Mesenchymal stem cell (in vitro differentiated cells and primary cell): ENCODE data around the gene WDR49.
"Not testable (repeated sequence)": the region's sequence is repeated elsewhere in the genome, so short reads cannot be mapped to it uniquely, and the experiment has no call there.

Experiments
- DNase-seq: peaks from one replicate; pipeline ENCODE4 v3.0.0-alpha.2; 2013
- H2AFZ ChIP-seq: one replicate; pipeline ENCODE4 v1.6.1; 2013; ENCODE audit warnings: low read depth, mild to moderate bottlenecking, control low read depth, inconsistent platforms, low read length, moderate library complexity
- H2AK5ac ChIP-seq: 2 replicates; pipeline ENCODE4 v1.6.1; 2013; ENCODE audit warnings: low read length, moderate library complexity, mild to moderate bottlenecking, inconsistent platforms; ENCODE audit not compliant: severe bottlenecking
- H2BK120ac ChIP-seq: one replicate; pipeline ENCODE4 v1.6.1; 2013; ENCODE audit warnings: low read depth, mild to moderate bottlenecking, inconsistent platforms, low read length, moderate library complexity
- H2BK12ac ChIP-seq, 2 experiments: one replicate each; pipeline ENCODE4 v1.6.1; 2013; ENCODE audit warnings: inconsistent platforms in 2 of 2, low read length in 2 of 2, mild to moderate bottlenecking in 2 of 2, moderate library complexity in 2 of 2, control low read depth in 1 of 2
- H2BK15ac ChIP-seq: one replicate; pipeline ENCODE4 v1.6.1; 2013; ENCODE audit warnings: mild to moderate bottlenecking, low read depth, inconsistent platforms; ENCODE audit not compliant: poor library complexity, severe bottlenecking
- H2BK5ac ChIP-seq: 2 replicates; pipeline ENCODE4 v1.6.1; 2013; ENCODE audit warnings: low read depth, mild to moderate bottlenecking, low read length, control low read depth, inconsistent platforms; ENCODE audit not compliant: poor library complexity, severe bottlenecking
- H3K14ac ChIP-seq, 2 experiments: one replicate each; pipeline ENCODE4 v1.6.1; 2013; ENCODE audit warnings: inconsistent platforms in 2 of 2, low read length in 2 of 2, control low read depth in 1 of 2, mild to moderate bottlenecking in 1 of 2, moderate library complexity in 1 of 2
- H3K18ac ChIP-seq, 2 experiments: one replicate each; pipeline ENCODE4 v1.6.1; 2013; ENCODE audit warnings: inconsistent platforms in 2 of 2, low read length in 2 of 2, control low read depth in 1 of 2, low read depth in 1 of 2, mild to moderate bottlenecking in 1 of 2
- H3K23ac ChIP-seq, 2 experiments: one replicate each; pipeline ENCODE4 v1.6.1; 2013; ENCODE audit warnings: inconsistent platforms in 2 of 2, low read length in 2 of 2, mild to moderate bottlenecking in 2 of 2, moderate library complexity in 2 of 2, control low read depth in 1 of 2
- H3K27ac ChIP-seq: 2 replicates; pipeline ENCODE4 v1.5.1; 2013; ENCODE audit warnings: mild to moderate bottlenecking, moderate library complexity, low read length, control low read depth, inconsistent platforms; ENCODE audit not compliant: poor library complexity, severe bottlenecking
- H3K27me3 ChIP-seq, 2 experiments: 2 replicates each; pipeline versions ENCODE4 v1.6.1 to v1.7.0; 2013; ENCODE audit warnings: low read length in 2 of 2, mild to moderate bottlenecking in 2 of 2, moderate library complexity in 2 of 2, control low read depth in 1 of 2, inconsistent platforms in 1 of 2; ENCODE audit not compliant: control insufficient read depth in 1 of 2, insufficient read depth in 1 of 2
- H3K36me3 ChIP-seq, 2 experiments: 2 replicates each; pipeline versions ENCODE4 v1.6.1 to v1.7.0; 2013; ENCODE audit warnings: low read length in 2 of 2, control low read depth in 1 of 2, inconsistent platforms in 1 of 2, low read depth in 1 of 2, mild to moderate bottlenecking in 1 of 2; ENCODE audit not compliant: insufficient read depth in 2 of 2, control insufficient read depth in 1 of 2
- H3K4ac ChIP-seq, 2 experiments: one replicate each; pipeline ENCODE4 v1.6.1; 2013; ENCODE audit warnings: inconsistent platforms in 2 of 2, low read length in 2 of 2, mild to moderate bottlenecking in 2 of 2, moderate library complexity in 2 of 2, control low read depth in 1 of 2, low read depth in 1 of 2
- H3K4me1 ChIP-seq: 2 replicates; pipeline ENCODE4 v1.6.1; 2013; ENCODE audit warnings: low read depth, low read length, control low read depth; ENCODE audit not compliant: control insufficient read depth, insufficient read depth
- H3K4me2 ChIP-seq: 2 replicates; pipeline ENCODE4 v1.6.1; 2013; ENCODE audit warnings: low read length, mild to moderate bottlenecking, inconsistent platforms; ENCODE audit not compliant: poor library complexity, severe bottlenecking
- H3K4me3 ChIP-seq, 2 experiments: 2 replicates each; pipeline versions ENCODE4 v1.5.1 to v1.7.0; 2013; ENCODE audit warnings: low read length in 2 of 2, mild to moderate bottlenecking in 2 of 2, control low read depth in 1 of 2, low read depth in 1 of 2; ENCODE audit not compliant: insufficient read depth in 1 of 2
- H3K79me1 ChIP-seq: replicated peaks from 2 replicates; pipeline ENCODE4 v1.6.1; 2013; ENCODE audit warnings: mild to moderate bottlenecking, control low read depth, low read length, inconsistent platforms; ENCODE audit not compliant: poor library complexity, severe bottlenecking
- H3K9ac ChIP-seq: 2 replicates; pipeline ENCODE4 v1.7.0; 2013; ENCODE audit warnings: mild to moderate bottlenecking, low read length, moderate library complexity
- H3K9me3 ChIP-seq: 2 replicates; pipeline ENCODE4 v1.7.0; 2013; ENCODE audit warnings: mild to moderate bottlenecking, low read length; ENCODE audit not compliant: control insufficient read depth
- H4K8ac ChIP-seq: one replicate; pipeline ENCODE4 v1.6.1; 2013; ENCODE audit warnings: inconsistent platforms, mild to moderate bottlenecking, low read length, moderate library complexity
- H4K91ac ChIP-seq: one replicate; pipeline ENCODE4 v1.6.1; 2013; ENCODE audit warnings: mild to moderate bottlenecking, low read length, inconsistent platforms
- WGBS: methylation state at CpG from one replicate; pipeline ENCODE4 v1.1.7; 2013; ENCODE audit warnings: mixed read lengths; 5-methylcytosine and 5-hydroxymethylcytosine counted together

The WDR49 gene

DNA sequence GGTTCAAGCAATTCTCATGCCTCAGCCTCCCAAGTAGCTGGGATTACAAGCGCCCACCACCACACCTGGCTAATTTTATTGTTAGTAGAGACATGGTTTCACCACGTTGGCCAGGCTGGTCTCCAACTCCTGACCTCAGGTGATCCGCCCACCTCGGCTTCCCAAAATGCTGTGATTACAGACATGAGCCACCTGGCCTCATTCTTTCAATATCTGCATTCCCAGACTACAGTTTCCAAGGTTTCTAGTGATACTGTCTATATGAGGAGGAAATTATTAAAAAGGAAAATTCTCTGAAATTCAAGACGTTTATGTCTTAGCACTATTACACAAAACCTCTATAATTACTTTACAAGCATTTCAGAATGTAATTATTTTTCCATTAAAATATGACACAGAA, 39.5 kb downstream of the WDR49 start:
- H3K14ac ChIP-seq, H2BK12ac ChIP-seq, H3K79me1 ChIP-seq, H3K4ac ChIP-seq, H3K18ac ChIP-seq, H2AK5ac ChIP-seq, H2BK120ac ChIP-seq, H3K9ac ChIP-seq, H2BK5ac ChIP-seq, H3K27me3 ChIP-seq, DNase-seq, H2AFZ ChIP-seq, H3K4me3 ChIP-seq, H2BK15ac ChIP-seq, H4K91ac ChIP-seq, H3K4me2 ChIP-seq, H3K23ac ChIP-seq, H3K36me3 ChIP-seq, H3K27ac ChIP-seq, H3K4me1 ChIP-seq, H4K8ac ChIP-seq, H3K9me3 ChIP-seq: not testable (repeated sequence)
- WGBS, result 79% methylated on average over 3 of the region's 5 CpGs

DNA sequence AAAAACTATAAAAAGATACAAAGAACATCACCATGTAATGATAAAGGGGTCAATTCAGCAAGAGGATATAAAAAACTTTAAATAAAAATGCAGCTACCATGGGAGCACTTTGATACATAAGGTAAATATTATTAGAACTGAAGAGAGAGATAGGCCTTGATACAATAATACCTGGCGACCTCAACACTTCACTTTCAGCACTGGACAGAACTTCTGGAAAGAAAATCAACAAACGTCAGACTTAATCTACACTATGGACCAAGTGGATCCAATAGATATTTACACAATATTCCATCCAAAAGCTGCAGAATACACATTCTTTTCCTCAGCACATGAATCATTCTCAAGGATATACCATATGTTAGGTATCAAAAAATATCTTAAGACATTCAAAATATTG, 42.0 kb downstream of the WDR49 start:
- Histone ChIP-seq H4K91ac (no peak overlapping the region), H3K36me3 (no peaks in the 10 kb centered on the region), H3K9me3 (no peaks in the 10 kb centered on the region), H2AFZ (no peak overlapping the region), H3K18ac (no peak overlapping the region), H2BK12ac (no peak overlapping the region), H2BK5ac (no peak overlapping the region), H3K4me1 (no peaks in the 10 kb centered on the region), H3K79me1 (no peaks in the 10 kb centered on the region), H3K14ac (no peak overlapping the region), H3K4ac (no peak overlapping the region), H3K27ac (no peak overlapping the region), H2BK15ac (no peak overlapping the region), H2BK120ac (no peak overlapping the region), H3K4me2 (no peak overlapping the region), H4K8ac (no peak overlapping the region), H3K4me3 (no peak overlapping the region), H2AK5ac (no peak overlapping the region), H3K9ac (no peak overlapping the region), H3K27me3 (no peaks in the 10 kb centered on the region), H3K23ac (no peak overlapping the region)
- 88% methylated on average over 2 of the region's 2 CpGs for WGBS
- DNase-seq, result no peak

DNA sequence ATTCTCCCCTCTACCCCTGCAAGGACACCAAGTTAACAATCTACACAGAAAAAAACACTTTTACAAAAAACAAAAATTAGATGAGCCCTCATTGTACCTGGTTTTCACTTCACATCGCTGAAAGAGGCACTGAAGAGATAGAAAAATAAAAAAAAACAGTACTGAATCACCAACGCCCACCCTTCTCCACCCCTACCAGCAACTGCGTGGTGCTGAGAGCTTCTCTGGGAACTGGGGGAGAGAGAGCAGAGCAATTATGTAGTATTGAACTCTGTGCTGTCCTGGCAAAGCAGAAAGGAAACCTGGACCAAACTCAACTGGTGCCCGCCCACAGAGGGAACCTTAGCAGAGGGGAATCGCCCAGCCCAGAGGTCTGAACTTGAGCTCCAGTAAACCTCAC, 44.6 kb downstream of the WDR49 start:
- Histone ChIP-seq H3K36me3 (no peaks in the 10 kb centered on the region), H3K23ac (no peak overlapping the region), H2BK15ac (no peak overlapping the region), H3K9ac (no peak overlapping the region), H3K4ac (no peak overlapping the region), H4K8ac (no peak overlapping the region), H3K27me3 (no peaks in the 10 kb centered on the region), H3K27ac (no peak overlapping the region), H3K4me2 (no peak overlapping the region), H4K91ac (no peak overlapping the region), H3K18ac (no peak overlapping the region), H2AFZ (no peak overlapping the region), H3K4me1 (no peaks in the 10 kb centered on the region), H3K14ac (no peak overlapping the region), H3K9me3 (no peaks in the 10 kb centered on the region), H2BK12ac (no peak overlapping the region), H3K4me3 (no peak overlapping the region), H3K79me1 (no peaks in the 10 kb centered on the region), H2BK120ac (no peak overlapping the region), H2AK5ac (no peak overlapping the region), H2BK5ac (no peak overlapping the region)
- 68% methylated on average over 5 of the region's 5 CpGs for WGBS
- no peak for DNase-seq

DNA sequence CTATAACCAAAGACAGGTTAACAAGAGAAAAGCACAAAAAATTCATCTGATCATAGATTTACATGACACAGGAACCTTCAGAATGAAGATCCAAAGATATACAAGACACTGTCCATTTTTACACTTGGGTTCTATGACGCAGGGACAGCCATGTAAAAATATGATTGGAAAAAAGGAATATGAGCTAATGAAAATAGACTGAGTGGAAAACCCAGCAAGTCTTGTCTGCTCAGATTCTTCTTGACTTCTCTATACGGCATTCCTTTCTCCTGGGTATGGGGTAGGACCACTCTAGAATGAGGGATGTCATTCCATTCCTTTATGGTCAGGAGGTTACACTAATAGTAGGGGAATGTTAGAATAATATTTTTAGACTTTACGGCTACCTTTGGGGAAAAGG, 46.9 kb downstream of the WDR49 start:
- no peak overlapping the region for H2AFZ ChIP-seq
- no peaks in the 10 kb centered on the region for H3K79me1 ChIP-seq
- H3K4ac ChIP-seq, result no peak overlapping the region
- H3K4me1 ChIP-seq, result no peaks in the 10 kb centered on the region
- no peak overlapping the region for H3K4me2 ChIP-seq
- H3K18ac ChIP-seq, result no peak overlapping the region
- H3K23ac ChIP-seq, result no peak overlapping the region
- H3K27me3 ChIP-seq, result no peaks in the 10 kb centered on the region
- 90% methylated on average over 3 of the region's 3 CpGs for WGBS
- no peak overlapping the region for H3K14ac ChIP-seq
- no peak for DNase-seq
- no peaks in the 10 kb centered on the region for H3K36me3 ChIP-seq
- H3K27ac ChIP-seq, result no peak overlapping the region
- no peak overlapping the region for H4K8ac ChIP-seq
- no peak overlapping the region for H2BK5ac ChIP-seq
- no peak overlapping the region for H4K91ac ChIP-seq
- no peak overlapping the region for H2BK15ac ChIP-seq
- H3K4me3 ChIP-seq, result no peak overlapping the region
- no peak overlapping the region for H2AK5ac ChIP-seq
- no peaks in the 10 kb centered on the region for H3K9me3 ChIP-seq
- H2BK120ac ChIP-seq, result no peak overlapping the region
- no peak overlapping the region for H2BK12ac ChIP-seq
- no peak overlapping the region for H3K9ac ChIP-seq
